Adrenal gland (tissue), 12 donors: ENCODE measurements around the gene SRGAP3. TPM values are rescaled to one million over a fixed set of nuclear protein-coding genes. Genes with fewer than 3 reads are reported as not detected.

Experiments
- DNase-seq, 7 donors: peaks; one replicate each; pipeline ENCODE4 v3.0.0-alpha.2; 2019 to 2020
- H3K27ac ChIP-seq, 5 donors: fragments of 200-600 bp; sonication (generic) in 4 of 5; 1 replicate in 3 of 5; 2 replicates in 2 of 5; pipeline versions ENCODE4 v1.5.1 to v1.8.0; 2016 to 2020; ENCODE audit warnings: mild to moderate bottlenecking in 1 of 5
- H3K27me3 ChIP-seq: fragments of 200-600 bp; 2 replicates; pipeline ENCODE4 v1.8.0; 2021
- H3K36me3 ChIP-seq, 2 donors: fragments of 200-600 bp; replicated peaks in 1 of 2; 1 replicate in 1 of 2; 2 replicates in 1 of 2; pipeline versions ENCODE4 v1.5.1 to v1.8.0; 2018 to 2022
- H3K4me1 ChIP-seq, 2 donors: fragments of 200-600 bp; replicated peaks in 1 of 2; 1 replicate in 1 of 2; 2 replicates in 1 of 2; pipeline versions ENCODE4 v1.5.1 to v1.8.0; 2018 to 2021
- H3K4me3 ChIP-seq, 4 donors: fragments of 200-600 bp; sonication (generic) in 3 of 4; one replicate each; pipeline ENCODE4 v1.5.1; 2016 to 2018
- H3K9me3 ChIP-seq, 3 donors: fragments of 200-600 bp; sonication (generic) in 1 of 3; replicated peaks in 1 of 3; 1 replicate in 2 of 3; 2 replicates in 1 of 3; pipeline versions ENCODE4 v1.5.1 to v1.8.0; 2016 to 2021
- POLR2A ChIP-seq, 2 donors: fragments of 450-650 bp; IDR thresholded peaks; one replicate each; pipeline ENCODE4 v1.6.1; 2017; ENCODE audit warnings: antibody characterized with exemption in 2 of 2, mild to moderate bottlenecking in 2 of 2, moderate library complexity in 1 of 2
- WGBS, 4 donors: extraction: QIAGEN DNeasy Blood & Tissue Kit in 2 of 4; methylation state at CpG; one replicate each; pipeline versions ENCODE4 v1.1.5 to v1.1.7; 2013 to 2017; 5-methylcytosine and 5-hydroxymethylcytosine counted together
- intact Hi-C, 2 donors: fragments of 100-400 bp; cut with DNase I; formaldehyde crosslinking; loops; one replicate each; pipeline versions ENCODE4 v1.14.1 to v1.15.0; 2022 to 2023
- polyA plus RNA-seq, 3 donors: library from polyadenylated mRNA; stranded (reverse); fragments of 200-250 nt in 2 of 3; fragments of 350-450 nt in 1 of 3; fragmentation: Illumina TruSeq in 1 of 3; extraction: RNeasy Lipid Tissue Mini Kit (QIAGEN cat#74804) in 1 of 3; gene quantifications; one replicate each; pipeline ENCODE4 v1.2.3, GENCODE V29; 2013 to 2014
- total RNA-seq, 9 donors: library from RNA; depleted of rRNA in 4 of 9; stranded (reverse); fragments of >200 nt in 4 of 9; fragments of 120-200 nt in 1 of 9; fragmentation: NEBNext Ultra II Directional in 1 of 9; extraction: Animal tissue kit (Norgen Biotek cat#: 25700) in 1 of 9; gene quantifications; one replicate each; pipeline versions ENCODE4 v1.1.0 to v1.2.4, GENCODE V29; 2013 to 2023
- TF ChIP-seq, protein P1 (sequence below), 6 experiments: fragments of 450-650 bp in 4 of 6; fragments of 200-600 bp in 2 of 6; sonication (generic) in 1 of 6; IDR thresholded peaks; 1 replicate in 5 of 6; 2 replicates in 1 of 6; pipeline versions ENCODE4 v1.5.1 to v1.8.0; 2016 to 2021; ENCODE audit warnings: antibody characterized with exemption in 6 of 6, mild to moderate bottlenecking in 2 of 6, moderate library complexity in 1 of 6
- donor health status: healthy with polysubstance abuse.
- donor health status: Bipolar disorder and iron deficiency.
- donor health status: DM: yes; HTN: yes; CAD: no.
- donor health status: DM: no; HTN: no; CAD: no.
- donor health status: DM: no; HTN: no; CAD: no.
- donor health status: DM: yes; HTN: yes; CAD: no.

The SRGAP3 gene
- total and polyA plus RNA-seq, 12 donors = 3.3 to 35.0 (median 17.8) TPM

DNA sequence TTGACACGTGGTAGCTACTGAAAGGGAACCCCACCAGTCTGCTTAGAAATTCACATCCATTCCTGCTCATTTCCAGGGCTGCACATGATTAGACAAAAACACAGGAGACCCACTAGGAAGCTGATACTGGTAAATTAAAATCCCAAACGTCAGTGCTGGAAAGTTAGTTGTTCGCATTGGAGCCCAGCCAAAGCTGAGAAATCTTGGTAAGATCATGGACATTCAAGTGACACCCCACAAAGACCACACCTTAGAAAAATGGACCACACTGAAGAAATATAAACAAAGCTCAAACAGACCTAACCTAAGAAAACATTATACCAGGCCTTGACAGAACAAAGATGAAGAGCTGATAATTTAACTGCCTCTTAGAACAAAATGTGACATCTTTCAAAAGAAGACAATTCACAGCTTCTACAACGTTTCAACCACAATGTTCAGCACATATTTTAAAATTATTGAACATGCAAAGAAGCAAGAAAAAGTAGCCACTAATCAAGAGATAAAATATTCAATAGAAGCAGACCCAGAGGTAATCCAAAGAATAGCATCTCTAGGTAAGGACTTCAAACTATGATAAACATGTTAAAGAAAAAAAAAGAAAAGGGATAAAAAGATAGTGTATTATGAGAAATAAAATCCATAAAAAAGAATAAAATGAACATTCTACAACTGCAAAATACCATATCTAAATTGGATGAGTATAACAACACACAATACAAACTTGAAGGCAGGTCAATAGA is 306.5 kb downstream of the SRGAP3 start:
- Histone ChIP-seq H3K27ac (no peak overlapping the region), H3K9me3 (no peaks in the 10 kb centered on the region), H3K36me3 (no peaks in the 10 kb centered on the region), H3K4me1 (peaks cover 0 to under 1% of the 10 kb centered on the region in 2 donors), H3K27me3 (no peaks in the 10 kb centered on the region), H3K4me3 (no peak overlapping the region)
- WGBS, 4 donors = 85 to 92% (median 91%) methylated on average over 4 of the region's 4 CpGs
- DNase-seq = no peak
- TF ChIP-seq, protein P1, sequence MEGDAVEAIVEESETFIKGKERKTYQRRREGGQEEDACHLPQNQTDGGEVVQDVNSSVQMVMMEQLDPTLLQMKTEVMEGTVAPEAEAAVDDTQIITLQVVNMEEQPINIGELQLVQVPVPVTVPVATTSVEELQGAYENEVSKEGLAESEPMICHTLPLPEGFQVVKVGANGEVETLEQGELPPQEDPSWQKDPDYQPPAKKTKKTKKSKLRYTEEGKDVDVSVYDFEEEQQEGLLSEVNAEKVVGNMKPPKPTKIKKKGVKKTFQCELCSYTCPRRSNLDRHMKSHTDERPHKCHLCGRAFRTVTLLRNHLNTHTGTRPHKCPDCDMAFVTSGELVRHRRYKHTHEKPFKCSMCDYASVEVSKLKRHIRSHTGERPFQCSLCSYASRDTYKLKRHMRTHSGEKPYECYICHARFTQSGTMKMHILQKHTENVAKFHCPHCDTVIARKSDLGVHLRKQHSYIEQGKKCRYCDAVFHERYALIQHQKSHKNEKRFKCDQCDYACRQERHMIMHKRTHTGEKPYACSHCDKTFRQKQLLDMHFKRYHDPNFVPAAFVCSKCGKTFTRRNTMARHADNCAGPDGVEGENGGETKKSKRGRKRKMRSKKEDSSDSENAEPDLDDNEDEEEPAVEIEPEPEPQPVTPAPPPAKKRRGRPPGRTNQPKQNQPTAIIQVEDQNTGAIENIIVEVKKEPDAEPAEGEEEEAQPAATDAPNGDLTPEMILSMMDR (IDR thresholded peaks at IDR 0.05) = no peak
- TF ChIP-seq POLR2A (IDR thresholded peaks at IDR 0.05) = no peak
- intact Hi-C loops = no loop called here

DNA sequence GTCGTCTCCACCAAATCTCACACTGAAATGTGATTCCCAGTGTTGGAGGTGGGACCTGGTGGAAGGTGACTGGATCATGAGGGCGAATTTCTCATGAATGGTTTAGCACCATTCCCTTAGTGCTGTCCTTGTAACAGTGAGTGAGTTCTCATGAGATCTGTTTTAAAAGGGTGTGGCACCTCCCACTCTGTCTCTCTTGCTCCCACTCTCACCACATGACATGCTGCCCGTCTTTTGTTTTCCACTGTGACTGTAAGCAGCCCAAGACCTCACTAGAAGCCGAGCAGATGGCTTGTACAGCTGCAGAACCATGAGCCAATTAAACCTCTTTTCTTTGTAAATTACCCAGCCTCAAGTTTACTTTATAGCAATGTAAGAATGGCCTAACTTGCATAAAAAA is 307.3 kb downstream of the SRGAP3 start:
- Histone ChIP-seq H3K4me3 (no peak overlapping the region), H3K27ac (no peak overlapping the region), H3K27me3 (no peaks in the 10 kb centered on the region), H3K4me1 (peaks cover 6 to 7% of the 10 kb centered on the region in 2 donors), H3K9me3 (no peaks in the 10 kb centered on the region), H3K36me3 (no peaks in the 10 kb centered on the region)
- WGBS, 4 donors = 94 to 99% (median 95%) methylated on average over 4 of the region's 4 CpGs
- no peak for TF ChIP-seq POLR2A (IDR thresholded peaks at IDR 0.05)
- TF ChIP-seq, protein P1 (IDR thresholded peaks at IDR 0.05) = no peak
- no peak for DNase-seq
- intact Hi-C loops = no loop called here

DNA sequence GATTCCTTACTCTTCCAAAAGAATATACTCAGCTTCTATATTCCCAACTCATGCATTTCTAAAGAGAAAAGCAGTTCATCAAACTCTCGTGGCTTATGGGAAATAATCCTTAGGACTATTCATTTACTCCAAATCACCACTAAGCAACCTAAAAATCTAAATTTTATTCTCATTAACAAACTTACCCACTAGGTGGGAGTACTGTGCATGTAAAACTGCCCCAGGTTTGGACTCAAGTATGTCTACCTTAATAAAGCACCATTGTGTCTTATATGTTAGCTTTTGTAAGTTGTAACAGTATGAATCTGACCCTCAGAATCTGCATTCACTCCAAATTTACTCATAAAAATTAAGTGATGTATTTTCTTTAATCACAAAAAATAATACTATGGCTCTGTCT is 311.4 kb downstream of the SRGAP3 start:
- Histone ChIP-seq H3K4me1 (peaks cover 12 to 13% of the 10 kb centered on the region in 2 donors), H3K27ac (peak overlapping the region in 2 of 5 donors; percentile 71 to 81), H3K36me3 (no peaks in the 10 kb centered on the region), H3K27me3 (no peaks in the 10 kb centered on the region), H3K4me3 (no peak overlapping the region), H3K9me3 (no peaks in the 10 kb centered on the region)
- 73 to 86% (median 80%) methylated on average over 1 of the region's 1 CpG for WGBS, 4 donors
- intact Hi-C loops = no loop called here
- TF ChIP-seq, protein P1 (IDR thresholded peaks at IDR 0.05) = peak; percentile 8 to 36 (median 28)
- TF ChIP-seq POLR2A (IDR thresholded peaks at IDR 0.05) = no peak
- DNase-seq = no peak

DNA sequence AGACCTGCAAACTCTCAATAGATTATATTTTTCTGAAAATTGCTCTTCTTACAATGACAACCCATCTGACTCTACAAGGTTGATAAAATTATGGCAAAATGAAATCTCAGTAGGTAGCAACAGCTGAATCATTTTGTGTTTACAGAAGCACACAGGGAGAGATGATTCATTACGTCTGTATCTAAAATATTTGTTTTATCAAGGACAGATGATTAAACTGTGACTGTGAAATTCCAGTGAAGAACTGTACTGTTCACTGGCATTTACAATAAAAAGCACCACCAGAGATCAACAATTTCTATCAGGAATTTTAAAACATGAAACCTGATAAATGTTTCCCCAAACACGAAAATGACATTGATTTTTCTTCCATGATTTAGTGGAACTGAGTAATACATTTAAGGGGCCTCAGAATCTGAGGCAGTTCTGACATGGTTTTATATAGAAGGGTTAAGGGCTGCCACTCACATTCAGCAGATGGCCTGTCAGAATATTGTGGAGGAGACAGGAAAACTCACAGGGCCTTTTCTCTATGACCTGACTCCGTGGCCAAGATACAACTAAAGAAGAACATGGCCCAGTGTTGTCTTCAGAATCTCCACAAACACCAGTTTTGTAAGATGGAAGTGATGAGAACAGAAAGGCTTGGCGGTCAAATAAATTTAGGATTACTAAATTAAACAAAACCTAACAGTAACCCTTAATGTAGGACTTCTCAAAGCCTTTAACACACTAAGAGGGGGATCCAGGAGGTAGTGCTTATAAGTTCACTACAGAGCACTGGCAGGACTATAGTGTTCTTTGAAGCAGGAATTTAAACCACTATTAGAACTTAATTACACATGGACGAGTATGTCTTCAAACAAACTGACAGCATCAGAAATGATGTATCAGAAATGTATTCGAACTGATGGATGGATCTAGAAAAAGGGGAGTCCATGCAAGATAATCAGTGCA is 312.1 kb downstream of the SRGAP3 start:
- Histone ChIP-seq H3K27ac (peak overlapping the region in 4 of 5 donors; percentile 44 to 81 (median 76)), H3K27me3 (no peaks in the 10 kb centered on the region), H3K4me1 (peaks cover 12 to 13% of the 10 kb centered on the region in 2 donors), H3K9me3 (no peaks in the 10 kb centered on the region), H3K36me3 (no peaks in the 10 kb centered on the region), H3K4me3 (no peak overlapping the region)
- WGBS, 4 donors = 54 to 64% (median 60%) methylated on average over 6 of the region's 6 CpGs
- DNase-seq = no peak
- intact Hi-C loops = no loop called here
- TF ChIP-seq POLR2A (IDR thresholded peaks at IDR 0.05) = no peak
- TF ChIP-seq, protein P1 (IDR thresholded peaks at IDR 0.05) = no peak
